GM23338 (cell line): ENCODE measurements around the gene SGSH. TPM values are rescaled to one million over a fixed set of nuclear protein-coding genes. Genes with fewer than 3 reads are reported as not detected.

Experiments used
- CREB1 ChIP-seq: fragments of 250-450 bp; sonication (Bioruptor Pico); IDR thresholded peaks from 2 replicates; pipeline ENCODE4 v1.5.0; 2020; ENCODE audit warnings: low read depth, mild to moderate bottlenecking, moderate library complexity
- EZH2phosphoT487 ChIP-seq: fragments of 200-600 bp; sonication (generic); IDR thresholded peaks from one replicate; pipeline ENCODE4 v1.8.1; 2018; ENCODE audit warnings: antibody characterized with exemption; ENCODE audit not compliant: unreplicated experiment
- JUNB ChIP-seq: IDR thresholded peaks from one replicate; pipeline ENCODE4 v1.6.1; 2016; ENCODE audit warnings: antibody characterized with exemption; ENCODE audit not compliant: unreplicated experiment
- REST ChIP-seq: IDR thresholded peaks from one replicate; pipeline ENCODE4 v1.6.1; 2018; ENCODE audit warnings: antibody characterized with exemption; ENCODE audit not compliant: unreplicated experiment
- STAT1 ChIP-seq: IDR thresholded peaks from one replicate; pipeline ENCODE4 v1.6.1; 2016; ENCODE audit warnings: antibody characterized with exemption; ENCODE audit not compliant: unreplicated experiment
- ZNF114 ChIP-seq: fragments of 250-450 bp; sonication (Bioruptor Pico); IDR thresholded peaks from 2 replicates; pipeline ENCODE4 v1.5.0; 2020; ENCODE audit warnings: mild to moderate bottlenecking, moderate library complexity
- ZNF331 ChIP-seq: fragments of 250-450 bp; sonication (Bioruptor Pico); IDR thresholded peaks from 2 replicates; pipeline ENCODE4 v1.5.0; 2020; ENCODE audit warnings: low read depth, mild to moderate bottlenecking, moderate library complexity
- ZNF462 ChIP-seq: fragments of 250-450 bp; sonication (Bioruptor Pico); IDR thresholded peaks from 2 replicates; pipeline ENCODE4 v1.5.0; 2020; ENCODE audit warnings: mild to moderate bottlenecking, moderate library complexity
- polyA plus RNA-seq: library from polyadenylated mRNA; unstranded; fragments of >200 nt; fragmentation: Nextera tagmentation; extraction: Ambion mirVana; gene quantifications from 2 replicates; pipeline ENCODE4 v1.2.1, GENCODE V29; 2016
- total RNA-seq: library from RNA; depleted of rRNA; stranded (reverse); fragments of >200 nt; shearing (Covaris generic); gene quantifications from 2 replicates; pipeline ENCODE4 v1.2.3, GENCODE V29; 2014

SGSH gene
- total and polyA plus RNA-seq, 2 experiments from 2014 or later: 9.6 to 17.5 TPM

- TF ChIP-seq ZNF462 (no peak), STAT1 (no peak), EZH2phosphoT487 (no peak), JUNB (no peak), CREB1 (CRISPR knock-in tag) (no peak), REST (no peak), ZNF114 (no peak), ZNF331 (CRISPR knock-in tag) (no peak)
Measured at GRCh38 chr17:80176757-80177156, 43.4 kb downstream of the SGSH start (continued).
